GM21423 (cell line): ENCODE data around the gene CDC25A.
A peak's percentile ranks its signal among the peaks of the same experiment; 100 is the strongest.

ENCODE experiments used
- ATAC-seq: cut with Tn5 transposase; IDR thresholded peaks from one replicate; pipeline ENCODE4 v1.9.1; 2021; ENCODE audit warnings: mild to moderate bottlenecking, moderate library complexity; ENCODE audit not compliant: unreplicated experiment

Gene CDC25A

DNA sequence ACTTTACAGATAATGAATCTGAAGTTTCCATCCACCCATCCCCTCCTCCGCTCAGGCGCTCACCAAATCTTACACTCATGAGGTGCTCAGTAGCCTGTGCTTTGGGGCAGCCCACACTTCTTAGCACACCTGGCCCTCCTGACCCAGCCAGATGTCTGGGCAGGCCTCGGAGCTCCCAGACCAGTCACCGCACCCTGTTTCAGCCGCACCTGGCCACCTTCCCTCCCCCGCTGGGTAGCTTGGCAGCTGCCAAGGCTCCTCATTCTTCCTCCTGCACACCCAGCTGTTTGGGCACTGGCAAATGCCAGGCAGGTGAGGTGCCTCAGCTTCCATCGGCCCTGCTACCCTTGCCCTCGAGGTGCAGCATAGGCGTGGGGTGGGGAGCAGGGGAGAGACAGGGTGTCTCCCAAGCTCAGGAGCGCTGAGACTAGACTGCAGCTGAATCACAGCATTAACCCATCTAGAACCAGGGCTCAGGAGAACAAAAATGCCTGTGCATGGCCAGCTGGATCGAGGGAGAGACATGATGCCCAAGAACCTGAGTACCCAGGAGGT is 45.8 kb downstream of the CDC25A start:
- no peak for ATAC-seq

DNA sequence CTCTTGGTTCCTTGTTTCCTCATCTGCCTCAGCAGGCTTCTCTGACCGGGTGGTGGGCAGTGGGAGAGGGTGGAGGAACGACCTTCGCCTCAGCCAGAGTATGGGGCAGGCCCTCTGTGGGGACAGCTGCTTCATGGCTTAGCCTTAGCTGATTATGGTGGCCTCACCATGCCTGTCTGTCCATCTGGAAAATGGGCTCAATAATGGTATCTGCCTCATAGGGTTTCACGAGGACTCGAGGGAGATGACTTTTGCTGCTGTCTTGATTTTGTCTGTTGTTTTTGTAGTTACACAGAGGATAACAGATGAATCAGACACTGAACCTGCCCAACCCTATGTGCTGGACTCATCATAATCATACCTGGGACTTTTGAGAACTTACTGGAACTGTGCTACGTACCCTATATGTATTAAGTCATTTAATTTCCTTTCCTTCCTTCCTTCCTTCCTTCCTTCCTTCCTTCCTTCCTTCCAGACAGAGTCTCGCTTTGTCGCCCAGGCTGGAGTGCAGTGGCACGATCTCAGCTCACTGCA is 46.5 kb downstream of the CDC25A start:
- ATAC-seq = no peak

DNA sequence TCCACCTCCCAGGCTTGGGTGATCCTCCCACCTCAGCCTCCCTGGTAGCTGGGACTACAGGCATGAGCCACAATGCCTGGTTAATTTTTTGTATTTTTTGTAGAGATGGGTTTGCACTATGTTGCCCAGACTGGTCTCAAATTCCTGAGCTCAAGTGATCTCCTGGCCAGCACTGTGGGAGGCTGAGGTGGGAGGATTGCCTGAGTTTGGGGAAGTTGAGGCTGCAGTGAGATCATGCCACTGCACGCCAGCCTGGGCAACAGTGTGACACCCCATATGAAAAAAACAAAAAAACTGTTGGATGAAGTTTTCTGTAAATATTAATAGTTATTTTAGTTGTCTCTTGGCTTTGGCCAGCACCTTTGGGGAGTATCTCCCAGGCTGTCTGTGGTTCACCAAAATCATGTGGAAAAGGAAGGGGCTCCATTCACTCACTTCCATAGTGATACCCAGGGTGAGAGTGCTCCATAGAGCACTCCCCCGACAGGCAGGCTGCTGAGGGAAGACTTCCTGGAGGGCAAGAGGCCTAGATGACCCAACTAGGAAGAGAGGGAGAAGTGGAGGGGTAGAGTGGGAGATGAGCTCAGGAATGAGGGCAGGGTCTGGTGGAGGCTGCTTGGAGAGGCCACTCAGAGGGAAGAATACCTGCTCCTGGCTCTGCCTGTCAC is 47.1 kb downstream of the CDC25A start:
- ATAC-seq = no peak

DNA sequence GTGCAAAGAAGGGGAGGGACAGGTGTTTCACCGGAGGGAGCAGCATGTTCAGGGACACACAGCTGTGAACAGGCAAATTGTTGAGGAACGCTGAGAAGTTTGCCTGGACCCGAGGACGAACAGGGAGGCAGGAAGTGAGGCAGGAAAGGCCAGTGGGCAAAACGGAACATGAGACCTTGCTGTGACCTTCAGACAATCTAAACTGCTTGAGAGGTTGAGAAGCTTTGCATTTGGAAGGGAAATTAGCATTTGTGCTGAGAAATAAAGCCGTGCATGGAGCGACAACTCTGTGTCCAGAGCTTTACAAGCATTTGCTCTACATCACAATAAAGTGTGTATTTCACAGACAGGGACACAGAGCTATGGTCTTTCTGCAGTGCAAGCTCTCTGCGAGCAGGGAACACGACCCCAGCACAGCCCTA is 47.9 kb downstream of the CDC25A start:
- ATAC-seq = no peak

DNA sequence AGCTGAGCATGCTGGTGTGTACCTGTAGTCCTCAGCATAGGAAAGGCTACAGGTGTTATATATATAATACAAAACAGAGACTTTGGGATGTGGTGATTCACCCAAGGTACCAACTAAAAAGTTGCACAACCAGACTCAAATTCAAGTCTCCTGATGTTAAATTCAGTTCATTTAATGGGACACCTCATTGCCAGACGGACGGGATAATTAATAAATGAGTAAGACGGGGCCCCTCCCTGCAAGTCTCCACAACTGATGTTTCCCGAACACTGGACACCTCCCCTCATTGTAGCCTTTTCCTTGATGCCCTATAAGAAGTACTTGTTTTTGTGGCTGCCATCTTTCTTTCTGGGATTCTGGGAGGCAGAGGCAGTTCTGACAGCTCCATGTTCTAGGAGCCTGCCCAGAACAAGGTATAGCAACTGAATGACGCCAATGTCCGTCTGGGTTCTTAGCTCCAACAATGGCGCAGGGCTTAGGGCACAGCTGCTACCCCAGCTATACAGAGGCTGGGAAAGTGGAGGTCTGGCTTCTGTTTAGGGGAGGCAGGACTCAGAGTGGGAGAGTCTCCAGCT is 50.7 kb downstream of the CDC25A start:
- ATAC-seq = no peak

DNA sequence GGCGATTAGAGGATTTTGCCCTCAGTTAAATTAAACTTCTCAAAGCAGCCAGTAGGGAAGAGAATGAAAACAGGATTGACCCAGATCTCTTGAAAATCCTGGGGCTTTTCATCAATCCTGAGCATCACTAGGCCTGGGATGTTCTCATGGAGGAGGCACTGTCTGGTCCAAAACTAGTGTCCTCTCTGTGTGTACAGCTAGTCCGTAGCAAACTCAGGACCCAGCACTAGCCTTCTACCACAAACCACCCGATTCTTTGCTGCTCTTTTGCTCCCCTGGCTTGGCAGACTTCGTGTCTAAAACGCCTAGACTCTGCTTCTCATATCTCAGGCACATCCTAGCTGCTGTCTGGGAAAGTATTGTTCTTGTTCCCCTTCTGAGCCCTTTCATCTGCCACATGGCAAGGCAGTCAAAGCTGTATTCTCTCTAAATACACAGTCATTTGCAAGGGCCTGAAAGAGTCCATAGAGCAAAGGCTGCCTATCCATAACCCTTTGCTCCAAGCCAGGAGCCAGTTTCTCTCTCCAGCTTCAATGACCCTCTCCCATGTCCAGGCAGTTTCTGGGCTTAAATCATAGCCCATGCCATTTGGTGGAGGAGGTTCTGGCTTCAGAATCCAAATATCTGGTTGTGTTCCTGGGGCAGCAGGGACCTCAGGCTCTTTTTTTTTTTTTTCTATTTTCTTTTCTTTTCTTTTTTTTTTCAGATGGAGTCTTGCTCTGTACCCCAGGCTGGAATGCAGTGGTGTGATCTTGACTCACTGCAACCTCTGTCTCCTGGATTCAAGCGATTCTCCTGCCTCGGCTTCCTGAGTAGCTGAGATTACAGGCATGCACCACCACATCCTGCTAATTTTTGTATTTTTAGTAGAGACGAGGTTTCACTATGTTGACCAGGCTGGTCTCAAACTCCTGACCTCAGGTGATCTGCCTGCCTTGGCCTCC is 52.4 kb downstream of the CDC25A start:
- no peak for ATAC-seq

DNA sequence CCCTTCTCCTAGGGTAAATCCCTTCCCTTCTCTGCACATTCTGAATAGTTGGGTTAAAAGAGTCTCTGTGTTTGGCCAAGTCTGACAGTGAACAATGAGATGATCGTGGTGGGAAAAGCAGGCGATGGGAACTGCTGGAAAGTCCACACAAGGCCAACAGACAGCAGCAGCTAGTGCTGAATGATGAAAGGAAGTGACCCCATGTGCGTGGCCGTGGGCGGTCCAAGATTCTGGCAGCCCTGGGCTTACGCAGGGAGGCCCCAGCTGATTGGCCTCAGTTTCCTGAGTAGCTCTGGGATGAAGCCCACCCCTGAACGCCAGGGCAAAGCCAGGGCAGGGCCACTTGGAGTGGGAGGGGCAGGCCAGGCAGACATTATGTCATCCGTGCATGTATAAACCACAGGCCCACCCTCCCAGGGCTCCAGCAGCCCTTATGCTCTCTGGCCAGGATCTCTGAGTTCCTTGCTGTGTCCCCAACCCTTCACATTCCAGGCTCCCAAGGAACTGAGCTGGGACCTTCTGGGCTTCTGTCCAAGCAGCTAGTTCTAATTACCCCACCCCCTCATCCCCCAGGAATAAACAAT is 57.8 kb downstream of the CDC25A start:
- ATAC-seq = no peak

DNA sequence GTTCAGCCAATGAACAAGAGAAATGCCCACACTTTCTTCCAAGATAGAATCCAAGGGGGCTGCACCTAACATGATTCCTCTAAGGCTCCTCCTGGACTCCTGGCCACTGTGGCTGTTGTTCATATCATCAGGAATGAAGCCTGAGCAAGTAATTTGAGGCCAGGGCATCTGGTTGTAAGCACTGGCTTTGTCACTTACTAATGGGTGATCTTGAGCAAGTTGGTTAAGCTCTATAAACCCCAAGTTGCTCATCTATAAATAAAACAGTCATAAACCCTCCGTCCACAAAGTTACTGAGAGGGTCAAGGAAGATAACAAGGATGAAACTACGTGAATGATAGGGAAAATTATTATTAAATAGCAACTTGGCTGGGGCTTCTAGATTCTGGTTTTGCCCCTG is 58.3 kb downstream of the CDC25A start:
- ATAC-seq = no peak

DNA sequence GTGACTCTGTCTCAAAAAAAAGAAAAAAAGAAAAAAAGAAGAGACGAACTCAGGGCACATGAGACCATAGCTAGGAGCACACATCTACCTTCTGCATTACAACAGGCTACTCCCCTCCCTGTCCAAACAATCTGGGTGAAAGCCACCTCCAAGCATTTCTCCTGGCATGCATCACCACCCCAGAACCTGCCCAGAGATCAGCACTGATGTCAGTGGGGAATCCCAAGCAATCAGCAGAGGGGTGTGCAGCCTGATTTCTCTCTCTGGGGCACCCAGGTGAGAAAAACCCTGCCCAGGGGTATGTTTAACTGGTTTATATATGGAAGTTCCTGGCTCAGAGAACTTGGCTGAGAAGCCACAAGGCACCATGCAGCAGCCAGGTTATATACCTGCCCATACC is 59.4 kb downstream of the CDC25A start:
- no peak for ATAC-seq

DNA sequence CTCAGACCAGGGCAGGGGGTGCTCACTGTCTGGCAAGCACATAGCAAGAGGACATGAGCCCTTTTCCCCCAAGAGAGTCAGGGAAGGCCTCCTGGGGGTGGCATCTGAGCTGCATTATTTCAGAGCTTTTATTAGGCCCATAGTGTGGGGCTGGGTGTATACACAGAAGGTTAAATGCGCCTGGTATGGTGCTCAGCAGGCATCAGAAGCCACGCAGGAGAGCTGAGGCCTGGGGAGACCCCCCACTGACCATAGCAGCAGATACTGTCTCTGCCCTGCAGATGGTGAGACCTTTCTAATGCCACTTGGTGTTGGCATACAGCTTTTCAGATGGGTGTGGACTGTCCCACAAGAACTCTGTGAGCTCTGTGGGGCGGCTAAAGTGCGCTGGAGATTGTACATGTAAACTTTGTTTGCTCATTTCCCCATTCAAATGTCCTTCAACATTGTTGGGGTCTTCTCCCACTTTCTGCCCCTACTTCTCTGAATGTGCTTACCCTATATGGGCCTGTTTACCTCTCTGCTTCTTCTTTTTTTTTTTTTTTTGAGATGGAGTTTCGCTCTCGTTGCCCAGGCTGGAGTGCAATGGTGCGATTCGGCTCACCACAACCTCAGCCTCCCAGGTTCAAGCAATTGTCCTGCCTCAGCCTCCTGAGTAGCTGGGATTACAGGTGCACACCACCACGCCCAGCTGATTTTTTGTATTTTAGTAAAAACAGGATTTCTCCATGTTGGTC is 62.2 kb downstream of the CDC25A start:
- no peak for ATAC-seq

DNA sequence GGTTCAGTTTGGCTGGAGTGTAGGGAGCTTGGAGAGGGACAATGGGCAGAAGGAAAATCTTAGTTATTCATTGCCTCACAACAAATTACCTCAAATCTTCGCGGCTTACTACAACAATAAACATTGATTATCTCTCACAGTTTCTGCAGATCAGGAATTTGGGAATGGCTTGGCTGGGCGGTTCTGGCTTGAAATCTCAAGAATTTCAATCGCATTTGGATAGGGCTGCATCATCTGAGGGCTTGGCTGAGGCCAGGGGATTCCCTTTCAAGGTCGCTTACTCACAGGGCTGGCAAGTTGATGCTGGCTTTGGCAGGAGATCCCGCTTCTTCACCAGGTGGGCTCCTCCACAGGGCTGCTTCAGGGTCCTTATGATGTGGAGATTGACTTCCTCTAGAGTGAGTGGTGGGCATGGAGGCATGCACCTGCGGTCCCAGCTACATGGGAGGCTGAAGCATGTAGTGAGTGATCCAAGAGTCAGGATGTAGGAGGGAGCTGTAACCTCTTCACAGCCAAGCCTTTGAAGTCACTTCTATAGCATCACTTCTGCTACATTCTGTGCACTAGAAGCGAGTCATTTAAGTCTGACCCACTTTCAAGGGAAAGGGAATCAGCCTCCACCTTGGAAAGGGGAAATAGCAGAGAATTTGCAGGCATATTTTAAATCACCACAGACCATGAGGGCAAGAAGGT is 63.1 kb downstream of the CDC25A start:
- no peak for ATAC-seq

DNA sequence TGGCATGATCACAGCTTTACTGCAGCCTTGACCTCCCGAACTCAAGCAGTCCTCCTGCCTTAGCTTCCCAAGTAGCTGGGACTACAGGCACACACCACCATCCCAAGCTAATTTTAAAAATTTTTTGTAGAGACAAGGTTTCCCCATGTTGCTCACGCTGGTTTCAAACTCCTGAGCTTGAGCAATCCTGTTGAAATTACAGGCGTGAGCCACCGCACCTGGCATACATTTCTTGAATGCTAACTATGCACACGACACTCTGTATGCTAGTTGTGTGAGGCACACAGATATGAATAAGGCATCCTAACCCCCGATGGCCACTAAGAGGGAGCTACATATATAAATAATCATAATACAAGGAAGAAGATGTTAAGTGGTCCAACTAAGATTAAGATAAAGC is 64.9 kb downstream of the CDC25A start:
- ATAC-seq = no peak

DNA sequence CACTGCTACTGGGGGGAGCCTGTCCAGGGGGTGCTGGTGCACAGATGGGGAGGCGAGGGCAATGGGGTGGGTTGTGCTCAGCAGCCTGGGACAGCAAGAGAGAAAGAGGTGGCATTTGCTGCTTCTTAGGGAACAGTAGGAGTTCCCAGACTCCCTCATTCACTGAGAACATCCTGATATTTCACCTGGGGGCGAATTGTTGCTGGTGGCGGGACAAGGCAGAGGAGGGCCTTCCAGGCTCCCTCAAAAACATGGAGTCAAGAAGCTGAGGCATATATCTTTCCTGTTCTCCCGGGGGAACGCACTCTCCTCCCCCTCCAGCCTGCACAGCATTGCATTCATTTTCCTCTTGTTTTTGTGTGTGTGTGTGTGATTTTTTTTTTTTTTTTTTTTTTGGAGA is 65.7 kb downstream of the CDC25A start:
- ATAC-seq = no peak

DNA sequence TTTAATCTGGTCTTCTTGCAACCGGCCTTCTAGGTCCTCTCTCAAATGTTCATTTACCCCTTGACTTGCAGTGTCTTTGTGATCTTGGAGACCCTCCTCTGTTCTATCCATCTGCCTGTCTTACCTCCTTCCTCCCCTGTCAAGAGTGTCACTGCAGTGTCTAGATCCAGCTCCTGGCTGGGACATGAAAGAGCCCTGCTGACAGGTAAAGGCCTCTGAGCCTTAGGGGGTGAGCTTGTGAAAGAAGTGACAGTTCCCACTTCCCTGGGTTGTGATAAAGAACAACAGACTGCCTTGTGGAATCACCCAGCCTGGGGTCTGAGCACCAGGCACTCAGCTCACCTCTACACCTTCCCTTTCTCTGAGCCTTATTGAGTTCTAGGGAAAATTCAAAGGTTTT is 68.0 kb downstream of the CDC25A start:
- ATAC-seq = no peak

DNA sequence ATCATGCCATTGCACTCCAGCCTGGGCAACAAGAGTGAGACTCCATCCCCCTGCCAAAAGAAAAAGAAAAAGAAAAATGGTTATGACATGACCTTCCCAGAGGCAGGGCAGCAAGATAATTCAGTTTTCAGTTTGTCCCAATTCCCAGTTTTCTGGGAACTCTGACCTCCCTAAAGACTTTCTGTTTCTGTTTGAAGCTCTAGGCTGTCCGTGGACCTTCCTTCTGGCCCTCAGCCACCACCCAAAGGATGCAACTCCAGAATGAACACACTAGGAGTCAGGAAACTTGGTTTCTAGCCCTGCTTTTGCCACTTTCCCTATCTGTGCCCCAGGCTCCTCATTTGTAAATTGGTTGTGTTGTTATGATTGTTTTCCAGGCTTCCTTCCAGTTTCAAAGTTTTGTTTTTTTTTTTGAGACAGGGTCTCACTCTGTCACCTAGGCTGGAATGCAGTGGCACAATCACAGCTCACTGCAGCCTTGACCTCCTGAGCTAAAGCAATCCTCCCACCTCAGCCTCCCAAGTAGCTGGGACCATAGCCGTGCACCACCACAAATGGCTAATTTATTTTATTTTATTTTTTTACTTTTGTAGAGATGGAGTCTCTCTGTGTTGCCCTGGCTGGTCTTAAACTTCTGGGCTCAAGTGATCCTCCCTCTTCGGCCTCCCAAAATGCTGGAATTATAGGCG is 68.6 kb downstream of the CDC25A start:
- ATAC-seq = no peak

DNA sequence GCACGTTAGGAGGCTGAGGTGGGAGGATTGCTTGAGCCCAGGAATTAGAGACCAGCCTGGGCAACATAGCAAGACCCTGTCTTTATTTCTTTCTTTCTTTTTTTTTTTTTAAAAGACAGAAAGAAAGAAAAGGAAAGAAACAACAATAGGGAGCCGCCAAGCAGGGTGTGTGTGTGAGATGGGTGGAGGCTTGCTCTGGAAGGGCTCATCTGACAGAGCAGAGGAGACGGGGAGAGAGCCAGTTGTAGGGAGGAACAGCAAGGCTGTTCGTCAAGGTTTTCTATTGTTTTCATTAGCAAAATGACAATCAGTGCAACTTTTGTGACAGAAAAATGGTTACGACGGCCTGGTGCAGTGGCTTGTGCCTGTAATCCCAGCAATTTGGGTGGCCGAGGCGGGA is 69.3 kb downstream of the CDC25A start:
- no peak for ATAC-seq

DNA sequence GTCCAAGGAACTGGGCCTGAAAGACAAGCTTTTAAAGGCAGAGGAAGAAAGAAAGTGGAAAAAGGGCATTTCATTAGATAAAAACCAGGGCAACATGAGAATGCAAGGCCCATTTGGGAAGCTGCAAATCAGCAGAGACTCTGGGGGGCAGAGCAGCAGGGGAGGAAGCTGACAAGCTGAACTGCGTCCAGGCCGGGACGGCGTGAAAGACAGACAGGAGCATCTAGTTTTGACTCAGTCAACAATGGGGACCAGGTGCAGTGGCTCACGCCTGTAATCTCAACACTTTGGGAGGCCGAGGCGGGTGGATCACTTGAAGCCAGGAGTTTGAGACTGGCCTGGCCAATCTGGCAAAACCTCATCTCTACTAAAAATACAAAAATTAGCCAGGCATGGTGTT is 69.9 kb downstream of the CDC25A start:
- no peak for ATAC-seq

DNA sequence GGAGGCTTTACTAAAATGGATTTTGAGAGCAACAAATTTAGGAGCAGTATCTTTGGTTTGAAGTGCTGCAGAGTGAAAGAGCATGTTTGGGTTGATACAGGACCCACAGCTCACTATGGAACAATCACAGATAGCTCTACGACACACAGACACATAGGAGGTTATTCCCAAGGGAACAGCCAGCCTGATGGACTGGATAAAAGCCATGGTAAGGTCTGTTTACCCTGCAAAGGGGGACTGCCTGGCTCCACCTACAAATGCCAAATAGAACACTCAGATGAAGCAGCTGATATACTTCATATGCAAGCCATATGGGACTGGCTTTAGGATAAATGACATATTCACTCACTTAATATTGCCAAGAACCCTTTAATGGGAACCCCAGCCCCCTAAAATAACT is 75.4 kb downstream of the CDC25A start:
- ATAC-seq = no peak

DNA sequence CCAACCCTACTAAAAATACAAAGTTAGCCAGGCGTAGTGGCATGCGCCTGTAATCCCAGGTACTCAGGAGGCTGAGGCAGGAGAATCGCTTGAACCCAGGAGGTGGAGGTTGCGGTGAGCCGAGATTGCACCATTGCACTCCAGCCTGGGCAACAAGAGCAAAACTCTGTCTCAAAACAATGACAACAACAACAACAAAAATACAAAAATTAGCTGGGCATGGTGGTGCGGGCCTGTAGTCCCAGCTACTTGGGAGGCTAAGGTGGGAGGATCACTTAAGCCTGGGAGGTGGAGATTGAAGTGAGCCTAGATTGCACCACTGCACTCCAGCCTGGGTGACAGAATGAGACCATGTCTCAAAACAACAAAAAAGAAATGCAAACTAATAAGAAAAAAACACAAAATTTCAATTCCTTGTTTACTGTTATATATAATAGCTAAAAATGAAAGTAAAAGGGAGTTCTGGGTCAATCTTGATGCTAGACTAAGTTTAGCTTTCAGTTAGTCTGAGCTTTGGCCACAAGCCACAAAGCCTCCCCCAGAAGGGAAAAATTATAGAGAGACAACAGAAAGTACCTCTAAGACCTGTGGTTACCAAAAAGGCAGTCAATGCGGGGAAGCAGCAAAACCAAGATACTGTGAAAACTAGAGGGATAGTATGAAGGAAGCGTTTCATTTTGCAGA is 76.0 kb downstream of the CDC25A start:
- ATAC-seq = peak; percentile 95
